OCI-LY1 (cell line): Measurements from ENCODE around the gene ADAMTSL2.

Experiments
- H2AFZ ChIP-seq: fragments of 200-600 bp; sonication (generic), shearing (Covaris generic); 2 replicates; pipeline ENCODE4 v1.6.0; 2014; ENCODE audit warnings: antibody characterized with exemption, mild to moderate bottlenecking, low read length
- H3F3A ChIP-seq: fragments of 200-600 bp; sonication (generic), shearing (Covaris generic); 2 replicates; pipeline ENCODE4 v1.6.0; 2014; ENCODE audit warnings: mild to moderate bottlenecking, antibody characterized with exemption, low read length, moderate library complexity; ENCODE audit not compliant: insufficient read depth
- H3K27ac ChIP-seq: fragments of 200-600 bp; sonication (generic); 2 replicates; pipeline ENCODE4 v1.5.1; 2014; ENCODE audit warnings: low read length, mixed run types, mild to moderate bottlenecking, low read depth; ENCODE audit not compliant: poor library complexity, severe bottlenecking
- H3K27me3 ChIP-seq: fragments of 200-600 bp; sonication (generic); 2 replicates; pipeline ENCODE4 v1.6.0; 2014; ENCODE audit warnings: antibody characterized with exemption, mild to moderate bottlenecking, low read length, moderate library complexity; ENCODE audit not compliant: insufficient read depth
- H3K36me3 ChIP-seq: fragments of 200-600 bp; sonication (generic); 2 replicates; pipeline ENCODE4 v1.6.1; 2014; ENCODE audit warnings: mild to moderate bottlenecking, antibody characterized with exemption, low read length, moderate library complexity, mixed read lengths; ENCODE audit not compliant: insufficient read depth
- H3K4me1 ChIP-seq: fragments of 200-600 bp; sonication (generic); 2 replicates; pipeline ENCODE4 v1.5.1; 2014; ENCODE audit warnings: mild to moderate bottlenecking, low read length, moderate library complexity; ENCODE audit not compliant: insufficient read depth, severe bottlenecking
- H3K4me2 ChIP-seq: fragments of 200-600 bp; sonication (generic), shearing (Covaris generic); 2 replicates; pipeline ENCODE4 v1.6.1; 2014; ENCODE audit warnings: low read length
- H3K4me3 ChIP-seq: fragments of 200-600 bp; sonication (generic); 2 replicates; pipeline ENCODE4 v1.5.1; 2014; ENCODE audit warnings: low read length, low read depth, mild to moderate bottlenecking, mixed read lengths; ENCODE audit not compliant: poor library complexity, severe bottlenecking
- H3K79me2 ChIP-seq: fragments of 200-600 bp; shearing (Covaris generic); 2 replicates; pipeline ENCODE4 v1.6.1; 2016; ENCODE audit warnings: mixed run types, low read length, mixed read lengths; ENCODE audit not compliant: insufficient read depth
- H3K9ac ChIP-seq: fragments of 200-600 bp; sonication (generic), shearing (Covaris generic); 2 replicates; pipeline ENCODE4 v1.6.1; 2014; ENCODE audit warnings: mild to moderate bottlenecking, low read length, mixed read lengths
- H3K9me2 ChIP-seq: fragments of 200-600 bp; sonication (generic), shearing (Covaris generic); 2 replicates; pipeline ENCODE4 v1.6.1; 2014; ENCODE audit warnings: low read depth, mild to moderate bottlenecking, low read length, mixed read lengths
- H3K9me3 ChIP-seq: fragments of 200-600 bp; shearing (Covaris generic); 2 replicates; pipeline ENCODE4 v1.6.1; 2014; ENCODE audit warnings: low read length, mixed read lengths
- H4K20me1 ChIP-seq: fragments of 200-600 bp; sonication (generic), shearing (Covaris generic); 2 replicates; pipeline ENCODE4 v1.6.0; 2016; ENCODE audit warnings: mild to moderate bottlenecking, low read length; ENCODE audit not compliant: insufficient read depth
- EZH2 ChIP-seq: fragments of 200-600 bp; sonication (generic), shearing (Covaris generic); IDR thresholded peaks from 2 replicates; pipeline ENCODE4 v1.8.0; 2017; ENCODE audit warnings: borderline replicate concordance, mixed run types, mild to moderate bottlenecking, antibody characterized with exemption, low read length, moderate library complexity, mixed read lengths
- TF ChIP-seq, protein P1 (sequence below): fragments of 200-600 bp; sonication (generic), shearing (Covaris generic); IDR thresholded peaks from 2 replicates; pipeline ENCODE4 v1.5.1; 2017; ENCODE audit warnings: mild to moderate bottlenecking, antibody characterized with exemption, low read length, moderate library complexity, mixed read lengths

The ADAMTSL2 gene

DNA sequence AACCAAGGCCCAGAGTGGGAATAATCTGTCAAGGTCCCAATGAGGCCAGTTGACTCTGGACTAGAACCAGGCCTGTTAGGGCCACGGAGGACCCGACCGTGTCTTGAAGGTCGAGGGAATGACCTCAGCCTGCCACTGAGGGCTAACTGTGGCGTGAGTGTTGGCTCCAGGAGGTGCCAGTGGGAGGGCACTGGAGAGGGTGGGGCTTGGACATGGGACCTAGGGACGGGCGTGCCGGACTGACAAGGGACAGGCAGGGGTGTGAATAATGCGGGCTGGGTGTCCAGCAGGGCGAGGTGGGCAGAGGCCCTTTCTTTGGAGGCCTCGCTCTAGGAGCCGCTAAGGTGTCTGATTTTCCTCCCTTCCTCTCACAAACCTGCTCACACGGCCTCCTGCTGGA is 7.5 kb downstream of the ADAMTSL2 start:
- H3K79me2 ChIP-seq, result no peaks in the 10 kb centered on the region
- TF ChIP-seq, protein P1, sequence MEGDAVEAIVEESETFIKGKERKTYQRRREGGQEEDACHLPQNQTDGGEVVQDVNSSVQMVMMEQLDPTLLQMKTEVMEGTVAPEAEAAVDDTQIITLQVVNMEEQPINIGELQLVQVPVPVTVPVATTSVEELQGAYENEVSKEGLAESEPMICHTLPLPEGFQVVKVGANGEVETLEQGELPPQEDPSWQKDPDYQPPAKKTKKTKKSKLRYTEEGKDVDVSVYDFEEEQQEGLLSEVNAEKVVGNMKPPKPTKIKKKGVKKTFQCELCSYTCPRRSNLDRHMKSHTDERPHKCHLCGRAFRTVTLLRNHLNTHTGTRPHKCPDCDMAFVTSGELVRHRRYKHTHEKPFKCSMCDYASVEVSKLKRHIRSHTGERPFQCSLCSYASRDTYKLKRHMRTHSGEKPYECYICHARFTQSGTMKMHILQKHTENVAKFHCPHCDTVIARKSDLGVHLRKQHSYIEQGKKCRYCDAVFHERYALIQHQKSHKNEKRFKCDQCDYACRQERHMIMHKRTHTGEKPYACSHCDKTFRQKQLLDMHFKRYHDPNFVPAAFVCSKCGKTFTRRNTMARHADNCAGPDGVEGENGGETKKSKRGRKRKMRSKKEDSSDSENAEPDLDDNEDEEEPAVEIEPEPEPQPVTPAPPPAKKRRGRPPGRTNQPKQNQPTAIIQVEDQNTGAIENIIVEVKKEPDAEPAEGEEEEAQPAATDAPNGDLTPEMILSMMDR, result no peak
- no peak for TF ChIP-seq EZH2
- H4K20me1 ChIP-seq, result no peaks in the 10 kb centered on the region
- H2AFZ ChIP-seq, result no peak overlapping the region
- H3F3A ChIP-seq, result no peaks in the 10 kb centered on the region
- H3K4me3 ChIP-seq, result no peak overlapping the region
- no peaks in the 10 kb centered on the region for H3K4me1 ChIP-seq
- H3K4me2 ChIP-seq, result no peak overlapping the region
- H3K9me3 ChIP-seq, result no peaks in the 10 kb centered on the region
- no peaks in the 10 kb centered on the region for H3K27me3 ChIP-seq
- no peaks in the 10 kb centered on the region for H3K36me3 ChIP-seq
- H3K27ac ChIP-seq, result no peak overlapping the region
- no peak overlapping the region for H3K9ac ChIP-seq
- no peaks in the 10 kb centered on the region for H3K9me2 ChIP-seq

DNA sequence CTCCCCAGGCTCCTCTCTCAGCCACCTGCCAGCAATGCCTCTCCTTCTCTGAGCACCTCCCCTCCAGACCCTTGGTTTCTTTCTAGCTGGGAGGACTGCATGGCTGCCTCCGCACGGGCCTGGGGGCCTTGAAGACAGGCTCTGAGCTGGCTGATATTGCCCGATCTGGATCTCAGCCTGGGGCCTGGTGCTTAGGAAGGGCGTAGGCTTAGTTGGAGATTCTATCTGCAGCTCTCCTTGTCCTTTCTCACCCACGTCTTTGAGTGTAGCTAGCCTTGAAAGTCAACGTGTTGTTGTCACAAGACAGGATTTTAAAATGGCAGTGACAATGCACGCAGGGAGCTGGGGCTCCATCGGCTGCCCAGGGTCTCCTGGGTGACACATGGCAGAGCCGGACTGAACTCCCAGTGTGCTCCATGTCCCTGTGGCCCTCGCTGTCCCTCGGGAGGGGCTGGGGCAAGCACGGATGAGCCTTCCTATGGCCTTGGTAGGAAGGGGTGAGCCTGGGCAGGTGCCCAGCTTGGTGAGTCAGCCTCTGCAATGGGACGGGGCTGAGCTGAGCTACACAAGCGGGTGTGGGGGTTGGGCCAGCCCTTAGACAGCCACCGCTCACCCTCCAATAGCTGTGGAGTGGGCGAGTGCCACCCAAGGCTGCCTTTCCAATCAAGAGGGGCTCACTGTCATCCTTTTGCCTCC is 9.4 kb downstream of the ADAMTSL2 start:
- H3K4me2 ChIP-seq, result no peak overlapping the region
- H3K9ac ChIP-seq, result no peak overlapping the region
- no peak for TF ChIP-seq EZH2
- TF ChIP-seq, protein P1, result no peak
- no peaks in the 10 kb centered on the region for H3K36me3 ChIP-seq
- H3K27ac ChIP-seq, result no peak overlapping the region
- no peaks in the 10 kb centered on the region for H3K27me3 ChIP-seq
- H4K20me1 ChIP-seq, result no peaks in the 10 kb centered on the region
- H2AFZ ChIP-seq, result no peak overlapping the region
- H3K4me3 ChIP-seq, result no peak overlapping the region
- H3K9me3 ChIP-seq, result no peaks in the 10 kb centered on the region
- no peaks in the 10 kb centered on the region for H3K4me1 ChIP-seq
- no peaks in the 10 kb centered on the region for H3F3A ChIP-seq
- H3K79me2 ChIP-seq, result no peaks in the 10 kb centered on the region
- no peaks in the 10 kb centered on the region for H3K9me2 ChIP-seq

DNA sequence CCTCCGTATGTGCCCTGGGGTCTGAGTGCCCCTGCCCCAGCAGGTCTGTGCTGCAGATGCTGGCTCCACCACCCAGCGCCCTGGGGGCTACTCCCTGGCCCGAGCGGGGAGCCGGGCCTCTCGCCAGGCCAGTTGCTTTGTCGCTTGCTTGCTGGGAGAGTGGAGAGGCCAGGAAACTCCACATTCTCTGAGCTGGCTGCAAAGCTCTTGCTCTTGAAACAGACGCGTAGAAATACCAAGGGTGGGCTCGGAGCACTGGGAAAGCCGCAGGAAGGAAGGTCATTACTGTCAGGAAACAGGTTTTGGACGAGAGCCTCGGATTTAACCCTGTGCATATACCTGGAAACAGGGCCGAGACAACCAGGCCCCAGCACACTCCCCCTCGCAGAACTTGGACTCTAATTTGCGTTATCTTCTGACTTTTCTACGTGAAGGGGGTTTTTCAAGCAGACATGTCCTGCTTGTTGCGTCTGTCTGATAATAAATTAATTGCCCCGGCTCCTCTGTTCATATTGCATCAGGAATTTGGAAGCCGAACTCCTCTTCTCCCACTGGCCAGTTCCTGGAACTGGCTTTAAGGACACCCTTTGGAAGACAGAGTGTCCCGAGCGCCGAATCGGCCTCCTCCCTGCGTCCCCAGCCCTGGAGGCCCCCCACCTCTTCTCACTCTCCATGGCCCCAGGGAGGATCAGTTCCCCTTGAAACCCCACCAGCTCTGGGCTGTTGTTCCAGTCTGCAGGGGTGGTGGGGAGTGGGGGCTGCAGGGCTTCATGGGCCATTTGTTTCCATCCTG is 11.2 kb downstream of the ADAMTSL2 start:
- Histone ChIP-seq H3K9ac (no peak overlapping the region), H3F3A (no peaks in the 10 kb centered on the region), H3K9me2 (no peaks in the 10 kb centered on the region), H3K27me3 (no peaks in the 10 kb centered on the region), H3K4me2 (no peak overlapping the region), H3K27ac (no peak overlapping the region), H4K20me1 (no peaks in the 10 kb centered on the region), H3K9me3 (no peaks in the 10 kb centered on the region), H2AFZ (no peak overlapping the region), H3K4me3 (no peak overlapping the region), H3K79me2 (no peaks in the 10 kb centered on the region), H3K36me3 (no peaks in the 10 kb centered on the region), H3K4me1 (no peaks in the 10 kb centered on the region)
- TF ChIP-seq, protein P1, result no peak
- TF ChIP-seq EZH2, result no peak
